HG02884 (cell line): ENCODE results near the gene RIPOR2.

ENCODE experiments used
- ATAC-seq: cut with Tn5 transposase; IDR thresholded peaks from one replicate; pipeline ENCODE4 v1.9.1; 2021; ENCODE audit warnings: mild to moderate bottlenecking, moderate library complexity; ENCODE audit not compliant: unreplicated experiment

The RIPOR2 gene

GRCh38 chr6:24824142-24824938, 111.4 kb downstream of the RIPOR2 start:
- no peak for ATAC-seq

- no peak for ATAC-seq
These were observed 112.6 kb downstream of the RIPOR2 start for GRCh38 chr6:24823185-24823584.

- no peak for ATAC-seq
These were observed 113.1 kb downstream of the RIPOR2 start for GRCh38 chr6:24822696-24823095.

- no peak for ATAC-seq
These were observed 113.8 kb downstream of the RIPOR2 start for GRCh38 chr6:24821860-24822444.

- no peak for ATAC-seq
These were observed 117.4 kb downstream of the RIPOR2 start for GRCh38 chr6:24818346-24818745.

- ATAC-seq, result no peak
These were observed 126.0 kb downstream of the RIPOR2 start for GRCh38 chr6:24809728-24810127.

- no peak for ATAC-seq
These were observed 128.2 kb downstream of the RIPOR2 start for GRCh38 chr6:24807584-24807983.

GRCh38 chr6:24802271-24803059, 133.3 kb downstream of the RIPOR2 start:
- ATAC-seq, result no peak

- no peak for ATAC-seq
These were observed 136.2 kb downstream of the RIPOR2 start for GRCh38 chr6:24799541-24799915.

GRCh38 chr6:24798740-24799540, 136.8 kb downstream of the RIPOR2 start, which contains the start of gene ARMH2:
TSS of gene ARMH2 (minus strand) at chr6:24798917. CDS start at chr6:24798857, 60 bp downstream.
- ATAC-seq, result no peak

GRCh38 chr6:24797596-24798216, 138.1 kb downstream of the RIPOR2 start:
- no peak for ATAC-seq

GRCh38 chr6:24796616-24797290, 139.0 kb downstream of the RIPOR2 start:
- no peak for ATAC-seq

- ATAC-seq, result no peak
These were observed 140.7 kb downstream of the RIPOR2 start for GRCh38 chr6:24795106-24795505.

GRCh38 chr6:24788031-24788665, 147.6 kb downstream of the RIPOR2 start:
- no peak for ATAC-seq

GRCh38 chr6:24780206-24780605, 155.6 kb downstream of the RIPOR2 start:
- no peak for ATAC-seq

GRCh38 chr6:24779416-24780016, 156.2 kb downstream of the RIPOR2 start:
- no peak for ATAC-seq

- ATAC-seq, result no peak
These were observed 156.9 kb downstream of the RIPOR2 start for GRCh38 chr6:24778878-24779277.

GRCh38 chr6:24778121-24778520, 157.6 kb downstream of the RIPOR2 start:
- ATAC-seq, result no peak

- ATAC-seq, result no peak
These were observed 158.5 kb downstream of the RIPOR2 start for GRCh38 chr6:24777227-24777626.
